ENCODE measurements around the gene SBK1. TPM values are rescaled to one million over a fixed set of nuclear protein-coding genes. Genes with fewer than 3 reads are reported as not detected.
A peak's percentile ranks its signal among the peaks of the same experiment; 100 is the strongest.
"Not testable (repeated sequence)": the region's sequence is repeated elsewhere in the genome, so short reads cannot be mapped to it uniquely, and the experiment has no call there.

SBK1 gene
- total RNA-seq = 0.73 and 0.80 TPM in 2 replicates

GRCh38 chr16:28291651-28292626, at the start of gene SBK1:
Gene SBK1, plus strand, starts transcription at chr16:28292525. Its CDS starts 24,867 bp downstream, at chr16:28317392.
- peak; percentile 83 for DNase-seq (ENCODE audit: low spot score)
- no peaks in the 10 kb centered on the region for H3K9me3 Mint-ChIP-seq
- intact Hi-C loops (cut with micrococcal nuclease) = loop anchor here (1.0 to 10.0 kb wide), 3 partner anchors 18 to 203 kb away; partner anchors contain the start of genes APOBR and CLN3
- no peaks in the 10 kb centered on the region for H3K36me3 Mint-ChIP-seq (ENCODE audit: low read depth)
- H3K27me3 Mint-ChIP-seq (ENCODE audit: insufficient read depth) = peaks cover 19% of the 10 kb centered on the region
- H3K27ac Mint-ChIP-seq = peak within 1 kb of the TSS; percentile 73
- H3K4me3 Mint-ChIP-seq = peak within 1 kb of the TSS; percentile 89
- H3K4me1 Mint-ChIP-seq (ENCODE audit: low read depth) = peaks cover 33% of the 10 kb centered on the region

- H3K27ac Mint-ChIP-seq; H3K36me3 Mint-ChIP-seq (ENCODE audit: low read depth); H3K4me1 Mint-ChIP-seq (ENCODE audit: low read depth); DNase-seq (ENCODE audit: low spot score); H3K27me3 Mint-ChIP-seq (ENCODE audit: insufficient read depth); H3K4me3 Mint-ChIP-seq; H3K9me3 Mint-ChIP-seq; intact Hi-C loops (cut with micrococcal nuclease): not testable (repeated sequence)
Observed at GRCh38 chr16:28249483-28249882, 42.8 kb upstream of the SBK1 start.

- Mint-ChIP-seq H3K27me3 (ENCODE audit: insufficient read depth) (peaks cover 3% of the 10 kb centered on the region), H3K36me3 (ENCODE audit: low read depth) (no peaks in the 10 kb centered on the region), H3K4me1 (ENCODE audit: low read depth) (no peaks in the 10 kb centered on the region), H3K27ac (no peak overlapping the region), H3K4me3 (no peak overlapping the region), H3K9me3 (no peaks in the 10 kb centered on the region)
- no peak for DNase-seq (ENCODE audit: low spot score)
- intact Hi-C loops (cut with micrococcal nuclease) = no loop called here
Observed at GRCh38 chr16:28250999-28251398, 41.3 kb upstream of the SBK1 start.

- Mint-ChIP-seq H3K36me3 (ENCODE audit: low read depth) (no peaks in the 10 kb centered on the region), H3K4me1 (ENCODE audit: low read depth) (no peaks in the 10 kb centered on the region), H3K4me3 (no peak overlapping the region), H3K27me3 (ENCODE audit: insufficient read depth) (peaks cover 3% of the 10 kb centered on the region), H3K27ac (no peak overlapping the region), H3K9me3 (no peaks in the 10 kb centered on the region)
- intact Hi-C loops (cut with micrococcal nuclease) = no loop called here
- DNase-seq (ENCODE audit: low spot score) = no peak
Observed at GRCh38 chr16:28254158-28254557, 38.2 kb upstream of the SBK1 start.

- Mint-ChIP-seq H3K36me3 (ENCODE audit: low read depth) (no peaks in the 10 kb centered on the region), H3K27me3 (ENCODE audit: insufficient read depth) (peaks cover 2% of the 10 kb centered on the region), H3K27ac (no peak overlapping the region), H3K9me3 (no peaks in the 10 kb centered on the region), H3K4me1 (ENCODE audit: low read depth) (peaks cover 4% of the 10 kb centered on the region), H3K4me3 (no peak overlapping the region)
- no peak for DNase-seq (ENCODE audit: low spot score)
- intact Hi-C loops (cut with micrococcal nuclease) = no loop called here
Observed at GRCh38 chr16:28255838-28256237, 36.5 kb upstream of the SBK1 start.

- intact Hi-C loops (cut with micrococcal nuclease) = no loop called here
- no peak for DNase-seq (ENCODE audit: low spot score)
- no peak overlapping the region for H3K27ac Mint-ChIP-seq
- no peaks in the 10 kb centered on the region for H3K9me3 Mint-ChIP-seq
- no peaks in the 10 kb centered on the region for H3K36me3 Mint-ChIP-seq (ENCODE audit: low read depth)
- H3K4me1 Mint-ChIP-seq (ENCODE audit: low read depth) = peaks cover 4% of the 10 kb centered on the region
- no peak overlapping the region for H3K4me3 Mint-ChIP-seq
- H3K27me3 Mint-ChIP-seq (ENCODE audit: insufficient read depth) = no peaks in the 10 kb centered on the region
Observed at GRCh38 chr16:28257256-28257655, 35.1 kb upstream of the SBK1 start.

- no peak overlapping the region for H3K4me3 Mint-ChIP-seq
- no peaks in the 10 kb centered on the region for H3K36me3 Mint-ChIP-seq (ENCODE audit: low read depth)
- H3K27me3 Mint-ChIP-seq (ENCODE audit: insufficient read depth) = peaks cover 2% of the 10 kb centered on the region
- H3K9me3 Mint-ChIP-seq = no peaks in the 10 kb centered on the region
- peaks cover 4% of the 10 kb centered on the region for H3K4me1 Mint-ChIP-seq (ENCODE audit: low read depth)
- intact Hi-C loops (cut with micrococcal nuclease) = no loop called here
- H3K27ac Mint-ChIP-seq = no peak overlapping the region
- DNase-seq (ENCODE audit: low spot score) = no peak
Observed at GRCh38 chr16:28258567-28258966, 33.8 kb upstream of the SBK1 start.

- intact Hi-C loops (cut with micrococcal nuclease) = no loop called here
- H3K27ac Mint-ChIP-seq = no peak overlapping the region
- no peak for DNase-seq (ENCODE audit: low spot score)
- H3K4me1 Mint-ChIP-seq (ENCODE audit: low read depth) = peaks cover 4% of the 10 kb centered on the region
- no peaks in the 10 kb centered on the region for H3K9me3 Mint-ChIP-seq
- H3K27me3 Mint-ChIP-seq (ENCODE audit: insufficient read depth) = peaks cover 5% of the 10 kb centered on the region
- H3K4me3 Mint-ChIP-seq = no peak overlapping the region
- H3K36me3 Mint-ChIP-seq (ENCODE audit: low read depth) = no peaks in the 10 kb centered on the region
Observed at GRCh38 chr16:28259091-28259780, 33.1 kb upstream of the SBK1 start.

GRCh38 chr16:28259781-28260150, 32.6 kb upstream of the SBK1 start:
- no peak for DNase-seq (ENCODE audit: low spot score)
- H3K4me3 Mint-ChIP-seq = no peak overlapping the region
- H3K9me3 Mint-ChIP-seq = no peaks in the 10 kb centered on the region
- intact Hi-C loops (cut with micrococcal nuclease) = no loop called here
- peaks cover 10% of the 10 kb centered on the region for H3K27me3 Mint-ChIP-seq (ENCODE audit: insufficient read depth)
- H3K27ac Mint-ChIP-seq = no peak overlapping the region
- H3K36me3 Mint-ChIP-seq (ENCODE audit: low read depth) = no peaks in the 10 kb centered on the region
- peaks cover 4% of the 10 kb centered on the region for H3K4me1 Mint-ChIP-seq (ENCODE audit: low read depth)

- intact Hi-C loops (cut with micrococcal nuclease) = no loop called here
- Mint-ChIP-seq H3K4me1 (ENCODE audit: low read depth) (peaks cover 4% of the 10 kb centered on the region), H3K27ac (no peak overlapping the region), H3K36me3 (ENCODE audit: low read depth) (no peaks in the 10 kb centered on the region), H3K4me3 (no peak overlapping the region), H3K9me3 (no peaks in the 10 kb centered on the region), H3K27me3 (ENCODE audit: insufficient read depth) (peaks cover 12% of the 10 kb centered on the region)
- DNase-seq (ENCODE audit: low spot score) = no peak
Observed at GRCh38 chr16:28260193-28260592, 32.1 kb upstream of the SBK1 start.

- Mint-ChIP-seq H3K4me3 (no peak overlapping the region), H3K9me3 (no peaks in the 10 kb centered on the region), H3K27me3 (ENCODE audit: insufficient read depth) (peaks cover 19% of the 10 kb centered on the region), H3K36me3 (ENCODE audit: low read depth) (no peaks in the 10 kb centered on the region), H3K27ac (no peak overlapping the region), H3K4me1 (ENCODE audit: low read depth) (peaks cover 4% of the 10 kb centered on the region)
- intact Hi-C loops (cut with micrococcal nuclease) = no loop called here
- no peak for DNase-seq (ENCODE audit: low spot score)
Observed at GRCh38 chr16:28261942-28262341, 30.4 kb upstream of the SBK1 start.

- intact Hi-C loops (cut with micrococcal nuclease) = no loop called here
- H3K4me1 Mint-ChIP-seq (ENCODE audit: low read depth) = peaks cover 4% of the 10 kb centered on the region
- H3K27ac Mint-ChIP-seq = no peak overlapping the region
- no peak for DNase-seq (ENCODE audit: low spot score)
- H3K4me3 Mint-ChIP-seq = no peak overlapping the region
- H3K27me3 Mint-ChIP-seq (ENCODE audit: insufficient read depth) = peaks cover 22% of the 10 kb centered on the region
- no peaks in the 10 kb centered on the region for H3K9me3 Mint-ChIP-seq
- no peaks in the 10 kb centered on the region for H3K36me3 Mint-ChIP-seq (ENCODE audit: low read depth)
Observed at GRCh38 chr16:28263305-28263704, 29.0 kb upstream of the SBK1 start.

GRCh38 chr16:28264656-28265055, 27.7 kb upstream of the SBK1 start:
- Mint-ChIP-seq H3K9me3 (no peaks in the 10 kb centered on the region), H3K4me1 (ENCODE audit: low read depth) (peaks cover 1% of the 10 kb centered on the region), H3K36me3 (ENCODE audit: low read depth) (no peaks in the 10 kb centered on the region), H3K4me3 (no peak overlapping the region), H3K27ac (no peak overlapping the region), H3K27me3 (ENCODE audit: insufficient read depth) (peaks cover 22% of the 10 kb centered on the region)
- intact Hi-C loops (cut with micrococcal nuclease) = no loop called here
- no peak for DNase-seq (ENCODE audit: low spot score)

All from activated T-helper 1 cell treated with anti-CD3 and anti-CD28 coated beads, Interleukin-12 subunit alpha, Interleukin-12 subunit beta, Interleukin-2, Interleukin-4 antibody, amounts not matched to agents 30 ng/mL and 10 ng/mL and 1 ng/mL, durations not matched to agents 14 hours and 24 hours and 36 hours (primary cell).